Endodermal cell (in vitro differentiated cells): Measurements from ENCODE around the gene COL4A4. TPM values are rescaled to one million over a fixed set of nuclear protein-coding genes. Genes with fewer than 3 reads are reported as not detected.
A peak's percentile ranks its signal among the peaks of the same experiment; 100 is the strongest.

Source experiments
- DNase-seq: peaks from one replicate; pipeline ENCODE4 v3.0.0-alpha.2; 2017
- H3K27ac ChIP-seq: 2 replicates; pipeline ENCODE4 v1.5.1; 2013; ENCODE audit warnings: mild to moderate bottlenecking, low read depth, low read length, moderate library complexity
- H3K27me3 ChIP-seq: 2 replicates; pipeline ENCODE4 v1.6.1; 2013; ENCODE audit warnings: mild to moderate bottlenecking, low read length, moderate library complexity; ENCODE audit not compliant: insufficient read depth, control insufficient read depth, poor library complexity, severe bottlenecking
- H3K36me3 ChIP-seq: 2 replicates; pipeline ENCODE4 v1.7.0; 2013; ENCODE audit warnings: mild to moderate bottlenecking, low read length, moderate library complexity; ENCODE audit not compliant: control insufficient read depth, insufficient read depth
- H3K4me1 ChIP-seq: one replicate; pipeline ENCODE4 v1.7.0; 2013; ENCODE audit warnings: low read length; ENCODE audit not compliant: control insufficient read depth, insufficient read depth
- H3K4me3 ChIP-seq: 2 replicates; pipeline ENCODE4 v1.5.1; 2013; ENCODE audit warnings: mild to moderate bottlenecking, low read length, moderate library complexity
- H3K9ac ChIP-seq: 2 replicates; pipeline ENCODE4 v1.6.1; 2013; ENCODE audit warnings: mild to moderate bottlenecking, low read length, moderate library complexity; ENCODE audit not compliant: poor library complexity, severe bottlenecking; ENCODE audit errors: extremely low read depth
- H3K9me3 ChIP-seq: 2 replicates; pipeline ENCODE4 v1.6.1; 2013; ENCODE audit warnings: mild to moderate bottlenecking, low read length, moderate library complexity; ENCODE audit not compliant: control insufficient read depth
- H3K27ac Mint-ChIP-seq: 2 replicates; pipeline ENCODE4 v1.8.0; 2020; ENCODE audit warnings: mixed read lengths
- H3K27me3 Mint-ChIP-seq: 2 replicates; pipeline ENCODE4 v1.8.0; 2021; ENCODE audit warnings: mild to moderate bottlenecking, mixed read lengths; ENCODE audit not compliant: insufficient read depth
- H3K36me3 Mint-ChIP-seq: 2 replicates; pipeline ENCODE4 v1.8.0; 2020; ENCODE audit warnings: low read depth, mixed read lengths
- H3K4me1 Mint-ChIP-seq: 2 replicates; pipeline ENCODE4 v1.8.0; 2020; ENCODE audit warnings: mixed read lengths
- H3K4me3 Mint-ChIP-seq: 2 replicates; pipeline ENCODE4 v1.8.0; 2020; ENCODE audit warnings: mild to moderate bottlenecking, moderate library complexity, mixed read lengths
- H3K9me3 Mint-ChIP-seq: 2 replicates; pipeline ENCODE4 v1.8.0; 2020; ENCODE audit warnings: mild to moderate bottlenecking, mixed read lengths
- CTCF ChIP-seq: fragments of 200-600 bp; sonication (generic); conservative IDR thresholded peaks from 2 replicates; pipeline ENCODE4 v1.5.0; 2021; ENCODE audit warnings: antibody characterized with exemption, mild to moderate bottlenecking
- WGBS, 2 experiments: methylation state at CpG; one replicate each; pipeline versions ENCODE4 v1.1.5 to v1.1.7; 2013; ENCODE audit warnings: missing lambda C conversion rate in 2 of 2, mixed read lengths in 1 of 2; ENCODE audit not compliant: insufficient coverage in 1 of 2, insufficient read length in 1 of 2; 5-methylcytosine and 5-hydroxymethylcytosine counted together
- total RNA-seq, 2 donors: library from RNA; stranded (reverse); fragmentation: NEBNext Ultra II Directional in 1 of 2; extraction: Animal tissue kit (Norgen Biotek cat#: 25700) in 1 of 2; gene quantifications; 2 replicates in 1 of 2; 3 replicates in 1 of 2; pipeline ENCODE4 v1.2.1, GENCODE V29; 2021

Gene COL4A4
- total RNA-seq, 2 donors from 2014 or later, result 2.2 to 2.9 TPM

- H3K27me3 Mint-ChIP-seq, result no peaks in the 10 kb centered on the region
- Histone ChIP-seq H3K4me1 (no peaks in the 10 kb centered on the region), H3K27ac (no peak overlapping the region), H3K9me3 (no peaks in the 10 kb centered on the region), H3K4me3 (no peak overlapping the region), H3K27me3 (no peaks in the 10 kb centered on the region), H3K9ac (no peak overlapping the region), H3K36me3 (no peaks in the 10 kb centered on the region)
- no peak overlapping the region for H3K4me3 Mint-ChIP-seq
- TF ChIP-seq CTCF, result no peak
- no peak overlapping the region for H3K27ac Mint-ChIP-seq
- 90 to 98% methylated on average over 3 to 5 of the region's 5 CpGs for WGBS, 2 experiments
- no peaks in the 10 kb centered on the region for H3K9me3 Mint-ChIP-seq
- DNase-seq, result no peak
- H3K36me3 Mint-ChIP-seq, result no peaks in the 10 kb centered on the region
- H3K4me1 Mint-ChIP-seq, result peaks cover 6% of the 10 kb centered on the region
These were observed 48.2 kb downstream of the COL4A4 start for GRCh38 chr2:227115761-227116160.

- Histone ChIP-seq H3K4me1 (no peaks in the 10 kb centered on the region), H3K27ac (no peak overlapping the region), H3K9me3 (no peaks in the 10 kb centered on the region), H3K9ac (no peak overlapping the region), H3K27me3 (no peaks in the 10 kb centered on the region), H3K4me3 (no peak overlapping the region), H3K36me3 (no peaks in the 10 kb centered on the region)
- Mint-ChIP-seq H3K36me3 (no peaks in the 10 kb centered on the region), H3K27me3 (no peaks in the 10 kb centered on the region), H3K9me3 (no peaks in the 10 kb centered on the region), H3K4me1 (peaks cover 4% of the 10 kb centered on the region), H3K27ac (no peak overlapping the region), H3K4me3 (no peak overlapping the region)
- TF ChIP-seq CTCF, result peak; percentile 93
- DNase-seq, result peak; percentile 88
- WGBS, 2 experiments, result 53 to 80% methylated on average over 3 to 9 of the region's 9 CpGs
These were observed 56.9 kb downstream of the COL4A4 start for GRCh38 chr2:227106845-227107759.

- Mint-ChIP-seq H3K36me3 (peaks cover 3% of the 10 kb centered on the region), H3K4me3 (no peak overlapping the region), H3K4me1 (peaks cover 18% of the 10 kb centered on the region), H3K9me3 (peaks cover 3% of the 10 kb centered on the region), H3K27ac (no peak overlapping the region), H3K27me3 (no peaks in the 10 kb centered on the region)
- H3K36me3 ChIP-seq, result no peaks in the 10 kb centered on the region
- no peak overlapping the region for H3K27ac ChIP-seq
- H3K9ac ChIP-seq, result no peak overlapping the region
- no peaks in the 10 kb centered on the region for H3K27me3 ChIP-seq
- H3K9me3 ChIP-seq, result no peaks in the 10 kb centered on the region
- H3K4me3 ChIP-seq, result no peak overlapping the region
- H3K4me1 ChIP-seq, result peaks cover 4% of the 10 kb centered on the region
- TF ChIP-seq CTCF, result no peak
- no peak for DNase-seq
- 92 to 100% methylated on average over 4 to 5 of the region's 5 CpGs for WGBS, 2 experiments
These were observed 60.4 kb downstream of the COL4A4 start for GRCh38 chr2:227103583-227103982.
